ENCODE measurements around the gene ORC5. TPM values are rescaled to one million over a fixed set of nuclear protein-coding genes. Genes with fewer than 3 reads are reported as not detected.

Gene ORC5
- total RNA-seq, 2 experiments from 2014 or later, result 25.2 to 33.1 TPM

- intact Hi-C loops (cut with micrococcal nuclease; ENCODE audit: unreplicated experiment), result no loop called here
- Histone ChIP-seq H2AFZ (ENCODE audit: low read length) (no peak overlapping the region), H3K36me3 (ENCODE audit: insufficient read depth, low read length) (peaks cover 25% of the 10 kb centered on the region), H3K9me2 (ENCODE audit: insufficient read depth, low read length) (no peaks in the 10 kb centered on the region), H3K79me2 (ENCODE audit: insufficient read depth, low read depth, low read length) (no peaks in the 10 kb centered on the region), H3K4me3 (ENCODE audit: low read depth, low read length, poor library complexity, severe bottlenecking) (no peak overlapping the region), H3K9me3 (ENCODE audit: low read length) (no peaks in the 10 kb centered on the region), H3K4me1 (ENCODE audit: insufficient read depth, low read length, poor library complexity, severe bottlenecking) (no peaks in the 10 kb centered on the region), H3K4me2 (ENCODE audit: low read length) (no peak overlapping the region), H4K20me1 (ENCODE audit: insufficient read depth, low read length) (0 out of 2 replicates have a peak, but pooled peaks cover 5% of the 10 kb centered on the region), H3K27ac (ENCODE audit: low read depth, low read length, poor library complexity, severe bottlenecking) (no peak overlapping the region)
- no peak for TF ChIP-seq EZH2phosphoT487 (IDR thresholded peaks at IDR 0.05; ENCODE audit: borderline replicate concordance, low read depth, low read length)
- TF ChIP-seq, protein P1, sequence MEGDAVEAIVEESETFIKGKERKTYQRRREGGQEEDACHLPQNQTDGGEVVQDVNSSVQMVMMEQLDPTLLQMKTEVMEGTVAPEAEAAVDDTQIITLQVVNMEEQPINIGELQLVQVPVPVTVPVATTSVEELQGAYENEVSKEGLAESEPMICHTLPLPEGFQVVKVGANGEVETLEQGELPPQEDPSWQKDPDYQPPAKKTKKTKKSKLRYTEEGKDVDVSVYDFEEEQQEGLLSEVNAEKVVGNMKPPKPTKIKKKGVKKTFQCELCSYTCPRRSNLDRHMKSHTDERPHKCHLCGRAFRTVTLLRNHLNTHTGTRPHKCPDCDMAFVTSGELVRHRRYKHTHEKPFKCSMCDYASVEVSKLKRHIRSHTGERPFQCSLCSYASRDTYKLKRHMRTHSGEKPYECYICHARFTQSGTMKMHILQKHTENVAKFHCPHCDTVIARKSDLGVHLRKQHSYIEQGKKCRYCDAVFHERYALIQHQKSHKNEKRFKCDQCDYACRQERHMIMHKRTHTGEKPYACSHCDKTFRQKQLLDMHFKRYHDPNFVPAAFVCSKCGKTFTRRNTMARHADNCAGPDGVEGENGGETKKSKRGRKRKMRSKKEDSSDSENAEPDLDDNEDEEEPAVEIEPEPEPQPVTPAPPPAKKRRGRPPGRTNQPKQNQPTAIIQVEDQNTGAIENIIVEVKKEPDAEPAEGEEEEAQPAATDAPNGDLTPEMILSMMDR (conservative IDR thresholded peaks at IDR 0.05; ENCODE audit: low read length), result no peak
- ChIA-PET CTCF (ENCODE audit: unreplicated experiment) (no interaction called here), POLR2A (interaction anchor here (0.7 kb wide), 1 partner anchor 39 kb away, joined by 3 read pairs; no protein-coding TSS in a partner anchor)
- BruUV-seq (replicated peaks), result no TSS peak
- no peak for DNase-seq (ENCODE audit: low spot score)
These were observed 54.5 kb downstream of the ORC5 start for GRCh38 chr7:104153287-104153686.

DNA sequence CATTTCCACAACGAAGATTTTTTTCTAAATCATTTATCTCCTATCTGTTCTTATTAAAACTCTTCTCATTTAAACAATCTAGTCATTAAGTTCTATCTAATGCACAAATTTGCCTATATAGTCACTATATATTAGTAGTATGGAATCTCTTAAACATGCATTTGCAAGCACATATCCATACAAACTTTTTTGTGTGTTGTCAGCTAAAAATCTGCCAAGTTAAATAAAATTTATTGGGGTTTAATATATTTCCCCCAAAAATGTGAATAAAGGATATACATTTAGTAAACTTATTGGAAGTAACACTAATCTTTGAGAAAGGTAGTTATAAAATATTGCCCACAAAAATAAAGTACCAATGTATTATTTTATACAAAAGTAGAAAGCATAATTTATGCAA is 55.3 kb downstream of the ORC5 start:
- no peaks in the 10 kb centered on the region for H3K4me1 ChIP-seq (ENCODE audit: insufficient read depth, low read length, poor library complexity, severe bottlenecking)
- CTCF ChIA-PET (ENCODE audit: unreplicated experiment), result no interaction called here
- no peak overlapping the region for H3K4me3 ChIP-seq (ENCODE audit: low read depth, low read length, poor library complexity, severe bottlenecking)
- BruUV-seq (replicated peaks), result no TSS peak
- H3K79me2 ChIP-seq (ENCODE audit: insufficient read depth, low read depth, low read length), result no peaks in the 10 kb centered on the region
- TF ChIP-seq EZH2phosphoT487 (IDR thresholded peaks at IDR 0.05; ENCODE audit: borderline replicate concordance, low read depth, low read length), result no peak
- TF ChIP-seq, protein P1 (conservative IDR thresholded peaks at IDR 0.05; ENCODE audit: low read length), result no peak
- no peaks in the 10 kb centered on the region for H3K9me2 ChIP-seq (ENCODE audit: insufficient read depth, low read length)
- intact Hi-C loops (cut with micrococcal nuclease; ENCODE audit: unreplicated experiment), result no loop called here
- H3K4me2 ChIP-seq (ENCODE audit: low read length), result no peak overlapping the region
- POLR2A ChIA-PET, result no interaction called here
- DNase-seq (ENCODE audit: low spot score), result no peak
- peaks cover 29% of the 10 kb centered on the region for H3K36me3 ChIP-seq (ENCODE audit: insufficient read depth, low read length)
- no peak overlapping the region for H3K27ac ChIP-seq (ENCODE audit: low read depth, low read length, poor library complexity, severe bottlenecking)
- H4K20me1 ChIP-seq (ENCODE audit: insufficient read depth, low read length), result 0 out of 2 replicates have a peak, but pooled peaks cover 5% of the 10 kb centered on the region
- H2AFZ ChIP-seq (ENCODE audit: low read length), result no peak overlapping the region
- no peaks in the 10 kb centered on the region for H3K9me3 ChIP-seq (ENCODE audit: low read length)

DNA sequence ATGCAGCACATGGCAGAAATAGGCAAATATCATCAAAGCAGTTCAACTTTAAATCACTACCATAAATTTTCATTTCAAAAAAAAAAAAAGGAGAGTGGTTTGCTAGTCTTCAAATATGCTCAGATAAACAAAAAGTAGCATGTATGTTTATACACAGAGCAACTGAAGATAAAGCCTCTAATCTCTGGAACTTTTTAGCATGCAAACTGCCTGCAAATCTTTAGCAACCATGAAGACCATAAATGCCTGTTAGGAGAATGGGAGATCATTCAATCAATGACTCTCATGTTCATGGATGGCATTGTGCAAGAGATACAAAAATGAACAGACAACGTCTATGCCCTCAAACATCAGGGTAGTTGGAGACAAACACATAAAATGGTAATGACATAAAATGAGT is 57.3 kb downstream of the ORC5 start:
- Histone ChIP-seq H4K20me1 (ENCODE audit: insufficient read depth, low read length) (no peaks in the 10 kb centered on the region), H3K4me1 (ENCODE audit: insufficient read depth, low read length, poor library complexity, severe bottlenecking) (no peaks in the 10 kb centered on the region), H3K36me3 (ENCODE audit: insufficient read depth, low read length) (peaks cover 36% of the 10 kb centered on the region), H3K79me2 (ENCODE audit: insufficient read depth, low read depth, low read length) (no peaks in the 10 kb centered on the region), H3K9me2 (ENCODE audit: insufficient read depth, low read length) (no peaks in the 10 kb centered on the region), H3K4me2 (ENCODE audit: low read length) (no peak overlapping the region), H3K4me3 (ENCODE audit: low read depth, low read length, poor library complexity, severe bottlenecking) (no peak overlapping the region), H2AFZ (ENCODE audit: low read length) (no peak overlapping the region), H3K27ac (ENCODE audit: low read depth, low read length, poor library complexity, severe bottlenecking) (no peak overlapping the region), H3K9me3 (ENCODE audit: low read length) (no peaks in the 10 kb centered on the region)
- ChIA-PET POLR2A (interaction anchor here (1.0 to 1.3 kb wide), 3 partner anchors 15 to 58 kb away, joined by 3 read pairs; no protein-coding TSS in a partner anchor), CTCF (ENCODE audit: unreplicated experiment) (no interaction called here)
- no TSS peak for BruUV-seq (replicated peaks)
- TF ChIP-seq, protein P1 (conservative IDR thresholded peaks at IDR 0.05; ENCODE audit: low read length), result no peak
- TF ChIP-seq EZH2phosphoT487 (IDR thresholded peaks at IDR 0.05; ENCODE audit: borderline replicate concordance, low read depth, low read length), result no peak
- DNase-seq (ENCODE audit: low spot score), result no peak
- intact Hi-C loops (cut with micrococcal nuclease; ENCODE audit: unreplicated experiment), result no loop called here

Data from OCI-LY7 (cell line).